GM18508 (cell line): ENCODE measurements around the gene PECR.
"Not testable (repeated sequence)": the region's sequence is repeated elsewhere in the genome, so short reads cannot be mapped to it uniquely, and the experiment has no call there.

ENCODE experiments used
- ATAC-seq: cut with Tn5 transposase; IDR thresholded peaks from one replicate; pipeline ENCODE4 v1.9.1; 2021; ENCODE audit warnings: moderate number of reproducible peaks; ENCODE audit not compliant: insufficient read depth, unreplicated experiment

PECR gene

DNA sequence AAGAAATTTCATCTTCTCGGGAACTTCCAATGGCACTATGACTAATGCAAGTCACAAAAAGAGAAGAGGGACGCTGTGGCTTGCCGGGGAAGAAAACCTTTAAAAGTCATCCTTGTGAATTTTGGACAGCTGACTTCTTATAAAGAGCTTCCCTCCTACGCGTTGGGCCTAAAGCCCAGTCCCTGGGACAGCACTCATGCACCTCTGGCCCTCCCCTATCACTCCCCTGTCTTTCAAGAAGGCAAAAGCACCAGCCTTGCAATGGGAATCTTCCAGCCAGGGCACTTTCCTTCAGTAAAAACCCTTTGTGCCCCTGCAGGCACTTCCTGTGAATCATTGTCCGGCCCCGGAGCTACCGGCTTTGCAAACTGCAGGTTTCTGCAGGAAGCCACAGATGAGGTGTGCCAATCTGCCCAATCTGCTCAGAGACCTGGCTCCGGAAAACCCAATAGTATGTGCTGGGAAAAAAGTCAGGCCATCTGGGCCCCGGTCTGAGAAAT lies 75.4 kb downstream of the PECR start:
- ATAC-seq: peak; percentile 29

GRCh38 chr2:216004697-216005283 lies 76.8 kb downstream of the PECR start:
- ATAC-seq: no peak

DNA sequence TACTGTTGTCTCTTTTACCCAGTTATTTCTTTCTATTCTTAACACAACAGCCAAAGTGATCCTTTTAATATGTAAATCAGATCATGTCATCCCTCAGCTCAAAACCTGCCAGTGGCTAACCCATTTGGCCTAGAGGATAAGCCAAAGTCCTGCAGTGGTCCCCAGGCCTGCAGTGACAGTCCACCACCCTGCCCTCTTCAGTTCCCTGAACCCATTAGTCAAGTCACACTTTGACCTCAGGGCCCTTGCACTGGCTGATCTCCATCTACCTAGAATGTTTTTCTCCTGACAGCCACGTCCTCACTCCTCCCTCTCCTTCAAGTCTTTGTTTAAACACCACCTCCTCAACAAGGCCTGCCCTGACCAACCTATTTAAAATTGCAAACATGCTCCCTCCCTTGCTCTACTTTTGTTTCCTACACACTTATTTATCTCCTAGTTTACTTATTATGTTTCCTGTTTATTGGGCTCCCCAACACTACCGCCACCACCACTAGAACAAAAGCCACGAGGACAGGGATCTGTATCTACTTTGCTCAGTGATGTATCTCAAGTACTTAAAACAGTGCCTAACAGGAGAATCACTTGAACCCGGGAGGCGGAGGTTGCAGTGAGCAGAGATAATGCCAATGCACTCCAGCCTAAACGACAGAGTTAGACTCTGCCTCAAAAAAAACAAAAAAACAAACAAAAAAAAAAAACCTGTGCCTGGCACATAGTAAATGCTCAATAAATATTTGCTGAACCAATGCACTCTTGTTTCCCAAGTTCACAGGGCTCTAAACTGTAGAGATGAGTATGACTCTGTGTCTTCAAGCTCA lies 77.5 kb downstream of the PECR start:
- ATAC-seq: no peak

- ATAC-seq: no peak
Measured at GRCh38 chr2:216002693-216003092, 78.9 kb downstream of the PECR start.

DNA sequence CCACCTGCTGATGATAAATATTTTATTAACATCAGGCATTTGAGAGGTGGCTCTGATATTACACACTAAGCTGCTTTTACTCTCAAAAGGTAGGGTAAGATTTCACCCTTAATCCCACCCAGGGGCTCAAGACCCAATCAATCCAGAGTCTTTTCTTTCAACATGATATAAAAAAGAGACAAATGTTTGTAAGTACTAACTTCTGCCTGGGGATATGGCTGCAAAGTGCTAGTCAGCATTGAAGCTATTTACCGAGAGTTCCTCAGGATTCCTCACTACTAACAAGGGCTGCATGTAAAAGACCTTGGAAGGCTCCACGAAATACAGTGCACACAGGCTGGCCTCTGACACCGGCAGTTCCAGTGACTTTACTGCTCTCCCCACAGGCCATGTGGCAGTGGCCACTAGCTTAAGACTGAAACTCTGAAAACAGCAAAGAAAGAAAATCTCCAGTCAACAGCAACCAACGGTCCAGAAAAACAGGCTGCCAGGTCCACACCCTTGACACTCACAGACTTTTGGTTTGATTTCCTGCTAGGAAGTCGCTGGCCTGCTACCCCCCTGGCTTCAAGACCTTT lies 79.4 kb downstream of the PECR start:
- ATAC-seq: no peak

DNA sequence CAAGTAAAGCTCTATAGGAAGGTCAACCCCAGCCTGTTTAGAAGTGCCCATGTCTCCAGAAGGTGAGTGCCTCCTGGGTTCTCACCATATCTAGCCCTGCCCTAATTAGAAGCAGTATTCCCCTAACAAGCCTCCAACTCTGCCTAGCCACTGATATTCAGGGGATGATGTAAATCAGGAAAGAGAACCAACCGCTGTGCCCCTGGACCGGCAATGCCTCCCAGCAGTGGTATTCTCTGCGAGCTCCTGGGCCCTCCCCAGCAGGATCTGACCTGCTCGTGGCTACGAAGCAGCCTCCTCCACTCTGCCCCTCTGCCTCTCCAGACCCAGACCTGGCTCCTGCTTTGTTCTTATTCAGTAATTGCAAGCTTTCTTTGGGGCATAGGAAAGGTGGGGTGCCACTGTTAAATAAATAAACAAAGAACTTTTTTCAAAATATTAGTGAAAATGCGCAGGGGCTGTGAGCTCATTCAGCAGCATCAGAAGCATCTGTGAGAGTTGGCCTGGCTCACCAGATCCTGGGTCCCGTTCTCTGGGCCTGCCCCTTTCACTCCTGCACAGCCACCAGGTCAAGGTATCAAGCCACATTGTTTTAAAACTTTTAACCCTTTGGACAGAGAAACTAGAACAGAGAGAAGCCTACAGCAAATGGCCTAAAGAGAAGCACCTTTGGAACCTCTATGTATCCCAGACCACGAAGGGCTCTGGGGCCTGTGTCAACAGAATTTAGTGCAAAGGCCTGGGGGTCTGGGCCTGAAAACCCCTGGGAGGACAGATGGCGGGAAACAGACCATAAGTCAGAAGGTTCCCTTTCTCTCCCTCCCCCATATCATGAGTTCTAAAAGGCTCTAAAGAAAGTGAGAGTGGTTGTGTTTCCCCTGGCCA lies 80.2 kb downstream of the PECR start:
- ATAC-seq: no peak

DNA sequence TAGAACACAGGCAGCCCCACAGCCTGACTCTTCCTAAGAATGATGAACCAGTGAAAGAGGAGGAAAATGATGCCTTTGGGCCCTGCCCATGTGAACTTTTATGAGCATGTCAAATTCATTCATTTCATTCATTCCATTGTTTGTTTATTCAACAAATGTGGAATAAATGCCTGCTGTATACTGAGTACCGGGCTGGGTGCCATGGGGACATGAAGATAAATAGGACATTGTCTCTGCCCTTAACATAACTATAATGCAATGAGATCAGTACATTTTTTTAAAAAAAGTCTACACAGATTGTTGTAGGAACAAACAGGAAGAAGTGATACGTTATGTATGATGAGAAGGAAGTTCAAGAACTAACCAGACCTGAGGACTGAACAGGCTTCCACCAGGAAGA lies 83.0 kb downstream of the PECR start:
- ATAC-seq: no peak

DNA sequence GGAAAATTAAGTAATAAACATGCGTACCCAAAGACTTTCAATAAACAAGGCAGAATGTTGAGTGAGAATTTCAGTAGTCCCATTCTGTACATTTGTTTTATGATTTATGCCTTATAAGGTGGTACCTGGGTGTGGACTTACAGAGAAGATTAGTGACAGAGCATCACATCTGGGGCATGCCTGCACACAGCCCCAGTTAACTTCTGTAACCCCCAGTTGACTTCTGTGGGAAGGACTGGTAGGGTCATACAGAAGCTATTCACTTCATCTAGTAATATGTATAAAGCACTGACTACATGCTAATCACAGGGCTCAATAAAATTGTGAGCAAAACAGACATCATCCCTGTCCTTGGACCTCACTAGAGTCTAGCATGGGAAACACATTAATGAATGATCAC lies 84.4 kb downstream of the PECR start:
- no peak for ATAC-seq

GRCh38 chr2:215994911-215995310 lies 86.7 kb downstream of the PECR start:
- ATAC-seq: no peak

DNA sequence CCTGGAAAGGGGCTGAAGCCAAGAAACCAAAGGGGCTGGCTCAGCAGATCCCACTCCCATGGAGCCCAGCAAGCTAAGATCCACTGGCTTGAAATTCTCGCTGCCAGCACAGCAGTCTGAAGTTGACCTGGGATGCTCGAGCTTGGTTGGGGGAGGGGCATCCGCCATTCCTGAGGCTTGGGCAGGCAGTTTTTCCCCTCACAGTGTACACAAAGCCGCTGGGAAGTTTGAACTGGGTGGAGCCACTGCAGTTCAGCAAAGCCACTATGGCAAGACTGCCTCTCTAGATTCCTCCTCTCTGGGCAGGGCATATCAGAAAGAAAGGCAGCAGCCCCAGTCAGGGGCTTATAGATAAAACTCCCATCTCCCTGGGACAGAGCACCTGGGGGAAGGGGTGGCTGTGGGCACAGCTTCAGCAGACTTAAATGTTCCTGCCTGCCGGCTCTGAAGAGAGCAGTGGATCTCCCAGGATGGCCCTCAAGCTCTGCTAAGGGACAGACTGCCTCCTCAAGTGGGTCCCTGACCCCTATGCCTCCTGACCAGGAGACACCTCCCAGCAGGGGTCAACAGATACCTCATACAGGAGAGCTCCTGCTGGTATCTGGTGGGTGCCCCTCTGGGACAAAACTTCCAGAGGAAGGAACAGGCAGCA lies 92.9 kb downstream of the PECR start:
- not testable (repeated sequence) for ATAC-seq
